ENCODE measurements around the gene TMIE.

Gene TMIE, protein sequence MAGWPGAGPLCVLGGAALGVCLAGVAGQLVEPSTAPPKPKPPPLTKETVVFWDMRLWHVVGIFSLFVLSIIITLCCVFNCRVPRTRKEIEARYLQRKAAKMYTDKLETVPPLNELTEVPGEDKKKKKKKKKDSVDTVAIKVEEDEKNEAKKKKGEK

DNA sequence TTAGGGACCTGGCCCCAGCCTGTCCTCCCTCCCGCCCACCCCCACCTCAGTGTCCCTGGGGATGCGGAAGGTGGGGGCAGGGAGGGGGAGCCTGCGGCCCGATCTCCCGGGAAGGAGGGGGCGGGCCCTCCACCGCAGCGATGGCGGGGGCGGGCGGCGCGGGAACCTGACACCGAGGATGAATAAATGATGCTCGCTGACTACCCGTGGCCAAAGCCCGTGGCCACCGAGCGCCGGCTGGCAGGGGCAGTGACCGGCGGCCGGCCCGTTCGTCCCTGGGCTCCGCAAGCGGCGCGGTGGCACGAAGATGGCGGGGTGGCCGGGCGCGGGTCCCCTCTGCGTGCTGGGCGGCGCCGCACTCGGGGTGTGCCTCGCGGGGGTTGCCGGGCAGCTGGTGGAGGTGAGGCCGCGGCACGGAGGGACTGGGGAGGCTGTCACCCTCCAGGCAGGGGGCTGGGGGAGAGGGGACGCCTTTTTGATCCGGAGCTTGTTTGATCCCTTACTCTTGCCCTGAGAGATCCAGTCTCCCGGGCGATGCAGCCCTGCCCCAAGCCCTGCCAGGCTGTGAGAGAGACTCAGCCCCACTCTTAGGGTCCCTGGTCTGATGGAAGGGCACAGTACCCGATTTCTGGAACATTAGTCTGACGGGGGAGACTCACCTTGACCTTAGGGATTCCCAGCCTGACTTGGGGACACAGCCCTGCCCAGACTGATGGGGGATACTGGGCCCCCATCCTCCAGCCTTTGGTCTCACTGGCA lies at the start of gene TMIE:
TMIE (plus strand) TSS at position 212 of the 759 bp plus-strand sequence; CDS start at position 308, 96 bp downstream.
- DNase-seq (ENCODE audit: low read depth), result no peak

DNA sequence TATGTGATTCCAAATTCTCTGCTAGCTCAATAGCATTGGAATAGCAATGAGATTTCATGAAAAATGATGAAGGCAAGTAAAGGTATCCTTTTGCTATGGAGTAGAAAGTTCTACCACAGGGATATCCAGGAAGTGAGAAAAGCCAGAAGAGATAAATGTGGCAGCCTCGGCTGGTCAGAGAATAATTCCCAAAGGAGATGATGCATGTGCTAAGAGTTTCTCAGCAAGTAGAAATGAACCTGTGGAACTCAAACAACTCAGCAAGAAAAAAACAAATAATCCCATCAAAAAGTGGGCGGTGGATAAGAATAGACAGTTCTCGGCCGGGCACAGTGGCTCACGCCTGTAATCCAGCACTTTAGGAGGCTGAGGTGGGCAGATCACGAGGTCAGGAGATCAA lies 45.9 kb upstream of the TMIE start:
- DNase-seq (ENCODE audit: low read depth), result no peak

DNA sequence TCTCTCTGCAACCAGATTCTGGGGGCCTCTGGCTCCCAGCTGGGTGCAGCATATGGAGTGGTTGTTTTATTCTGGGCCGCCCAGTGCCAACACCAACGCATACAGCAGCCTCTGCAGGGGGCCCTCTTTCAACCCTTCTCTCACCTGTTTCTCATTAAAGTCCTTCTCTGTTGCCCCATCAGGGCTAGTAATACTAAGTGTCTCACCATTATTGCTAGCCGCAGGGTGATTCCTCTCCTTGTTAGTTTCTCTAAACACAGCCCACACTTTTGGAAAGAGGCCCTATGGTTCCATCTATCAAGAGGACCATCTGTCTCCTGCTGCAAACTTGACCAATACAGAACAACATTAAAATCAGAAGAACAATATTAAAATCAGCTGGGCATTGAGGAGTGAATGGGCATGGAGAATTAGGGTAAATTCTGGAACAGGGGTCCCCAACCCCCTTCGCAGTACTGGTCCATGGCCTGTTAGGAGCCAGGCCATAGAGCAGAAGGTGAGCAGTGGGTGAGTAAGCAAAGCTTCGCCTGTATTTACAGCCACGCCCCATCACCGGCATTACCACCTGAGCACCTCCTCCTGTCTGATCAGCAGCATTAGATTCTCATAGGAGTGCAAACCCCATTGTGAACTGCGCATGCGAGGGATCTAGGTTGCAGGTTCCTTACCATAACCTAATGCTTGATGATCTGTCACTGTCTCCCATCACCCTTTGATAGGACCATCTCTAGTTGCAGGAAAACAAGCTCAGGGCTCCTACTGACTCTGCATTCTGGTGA lies 44.2 kb upstream of the TMIE start:
- no peak for DNase-seq (ENCODE audit: low read depth)

GRCh38 chr3:46659285-46659684 lies 41.9 kb upstream of the TMIE start:
- DNase-seq (ENCODE audit: low read depth), result no peak

DNA sequence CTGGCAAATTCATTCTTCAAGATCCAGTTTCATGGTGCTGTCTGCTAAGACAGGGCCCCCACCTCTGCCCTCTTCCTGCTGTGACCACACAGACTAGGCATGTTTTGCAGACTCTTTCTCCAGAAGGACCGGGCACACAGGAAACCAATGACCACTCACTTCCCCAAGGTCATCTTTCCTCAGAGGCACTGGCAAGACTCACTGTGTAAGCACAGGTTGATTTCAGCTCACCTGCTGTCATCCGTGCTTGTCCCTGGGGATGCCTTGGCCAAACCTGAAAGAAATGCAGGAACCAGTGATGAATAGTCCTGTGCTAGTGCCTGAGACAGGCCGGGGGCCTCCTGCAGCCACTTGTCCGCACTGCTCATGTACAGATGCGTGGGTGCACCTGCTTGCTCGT lies 41.2 kb upstream of the TMIE start:
- DNase-seq (ENCODE audit: low read depth), result no peak

GRCh38 chr3:46660543-46661523 lies 40.4 kb upstream of the TMIE start:
- no peak for DNase-seq (ENCODE audit: low read depth)

GRCh38 chr3:46661776-46662766 lies 39.1 kb upstream of the TMIE start:
- no peak for DNase-seq (ENCODE audit: low read depth)

DNA sequence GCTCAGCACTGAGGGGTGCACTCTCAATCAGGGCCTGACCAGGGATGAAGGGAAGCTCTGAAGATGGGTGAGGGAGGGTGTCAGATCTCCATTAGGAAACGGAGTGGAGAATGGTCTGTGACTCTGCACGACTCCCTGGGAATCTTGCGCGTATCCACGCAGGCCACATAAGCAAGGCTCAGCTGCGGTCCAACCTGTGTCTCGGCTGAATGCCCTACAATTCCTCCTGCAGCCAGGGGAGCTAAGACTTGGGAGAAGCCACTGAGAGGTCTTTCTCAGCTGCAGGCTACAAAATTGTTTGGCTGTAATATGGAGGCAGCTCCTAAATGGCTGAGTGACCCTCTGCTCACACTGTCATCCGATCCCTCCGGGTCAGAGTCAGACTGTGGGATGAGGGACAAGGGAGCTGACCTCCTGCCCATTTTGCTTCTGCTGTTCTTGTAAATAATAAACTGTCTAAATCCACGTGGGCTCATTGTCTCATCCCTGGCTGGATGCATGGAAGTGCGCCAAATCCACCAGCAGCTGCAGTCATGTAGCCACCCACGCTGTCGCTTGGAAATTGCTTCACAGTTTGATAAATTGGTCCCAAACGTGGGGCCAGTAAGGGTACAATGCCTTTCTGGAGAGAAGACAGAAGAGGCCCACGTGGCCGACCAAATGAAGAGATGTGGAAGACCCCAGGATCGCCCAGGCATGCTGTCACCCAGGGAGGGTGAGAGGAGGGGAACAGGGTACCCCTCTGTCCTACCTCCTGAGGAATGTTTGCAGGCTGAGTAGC lies 38.2 kb upstream of the TMIE start:
- no peak for DNase-seq (ENCODE audit: low read depth)

- no peak for DNase-seq (ENCODE audit: low read depth)
Observed at GRCh38 chr3:46663591-46664135, 37.5 kb upstream of the TMIE start.

GRCh38 chr3:46664188-46664970 lies 36.8 kb upstream of the TMIE start:
- DNase-seq (ENCODE audit: low read depth), result no peak

GRCh38 chr3:46664971-46665762 lies 36.0 kb upstream of the TMIE start:
- no peak for DNase-seq (ENCODE audit: low read depth)

DNA sequence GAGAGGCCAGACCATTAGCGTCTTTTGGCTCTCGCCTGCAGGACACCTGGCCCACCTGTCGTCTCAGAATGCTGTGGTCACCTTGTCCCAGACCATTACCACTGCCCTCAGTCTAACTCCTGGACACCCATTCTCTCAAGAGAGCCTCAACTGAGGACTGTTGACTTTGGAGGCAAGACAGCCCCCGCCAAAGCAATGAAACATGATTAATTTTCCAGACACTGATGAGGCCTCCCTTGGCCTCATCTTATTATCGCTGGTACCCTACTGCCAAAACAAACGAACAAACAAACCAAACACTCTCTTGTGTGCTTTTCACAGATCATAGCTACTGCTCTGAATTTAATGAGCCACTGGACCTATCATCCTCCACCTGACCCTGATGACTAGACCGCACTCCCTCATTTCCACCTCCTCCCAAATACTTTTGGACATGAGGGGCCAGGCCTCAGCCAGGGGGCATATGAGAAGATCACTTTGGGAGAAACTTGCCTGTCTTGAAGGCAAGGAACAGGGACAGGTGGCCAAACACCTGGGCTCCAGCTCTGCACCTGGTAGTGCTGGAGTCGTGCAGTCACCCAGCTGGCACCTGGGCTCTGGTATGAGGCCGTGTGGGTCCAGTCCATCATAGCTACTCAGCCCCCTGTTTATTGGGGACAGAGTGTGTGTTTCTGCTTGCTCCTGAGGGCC lies 35.3 kb upstream of the TMIE start:
- DNase-seq (ENCODE audit: low read depth), result no peak

DNA sequence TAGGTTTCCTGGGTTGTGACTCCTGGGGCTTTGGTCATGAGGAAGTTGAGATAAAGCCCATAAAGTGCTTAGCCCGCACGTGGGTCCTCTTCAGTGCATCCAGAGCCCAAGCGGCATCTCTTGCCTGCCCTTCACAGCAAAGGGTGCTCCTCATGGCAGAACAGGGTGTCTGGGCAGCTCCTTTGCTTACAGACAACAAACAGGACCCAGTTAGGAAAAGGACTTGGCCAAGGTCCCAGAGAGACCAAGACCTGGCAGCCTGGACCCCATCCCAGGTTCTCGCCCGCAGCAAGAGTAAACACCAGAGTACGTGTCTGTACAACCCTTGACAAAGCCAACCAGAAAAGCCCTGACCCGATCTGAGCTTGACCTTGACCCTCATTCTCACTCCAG lies 34.7 kb upstream of the TMIE start:
- no peak for DNase-seq (ENCODE audit: low read depth)

DNA sequence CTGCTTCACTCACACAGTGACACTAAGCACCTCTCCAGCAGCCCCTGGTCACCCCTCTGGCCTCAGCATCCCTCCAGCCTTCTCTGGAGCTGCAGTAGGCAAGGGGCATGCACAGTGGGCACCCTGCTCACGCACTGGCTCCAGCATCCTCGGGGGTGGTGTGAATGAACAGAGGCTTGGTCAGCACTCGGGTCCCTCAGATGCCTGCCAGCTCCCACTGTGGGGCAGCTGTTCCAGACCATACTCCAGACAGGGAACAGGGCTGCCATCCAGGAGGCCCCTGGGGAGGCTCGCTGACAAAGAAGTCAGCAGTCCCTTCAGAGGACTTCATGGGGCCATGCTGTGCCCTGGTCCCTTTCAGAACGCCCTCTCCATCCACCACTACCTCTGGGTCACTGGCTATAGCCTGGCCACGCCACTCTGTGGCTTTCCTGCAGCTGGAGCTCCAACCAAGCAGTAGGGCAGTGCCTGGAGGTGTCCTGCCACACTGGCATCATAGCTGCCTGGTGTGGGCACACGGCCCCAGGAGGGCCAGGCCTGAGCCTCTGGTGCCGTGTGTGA lies 34.1 kb upstream of the TMIE start:
- no peak for DNase-seq (ENCODE audit: low read depth)

GRCh38 chr3:46667657-46668056 lies 33.5 kb upstream of the TMIE start:
- DNase-seq (ENCODE audit: low read depth), result no peak

DNA sequence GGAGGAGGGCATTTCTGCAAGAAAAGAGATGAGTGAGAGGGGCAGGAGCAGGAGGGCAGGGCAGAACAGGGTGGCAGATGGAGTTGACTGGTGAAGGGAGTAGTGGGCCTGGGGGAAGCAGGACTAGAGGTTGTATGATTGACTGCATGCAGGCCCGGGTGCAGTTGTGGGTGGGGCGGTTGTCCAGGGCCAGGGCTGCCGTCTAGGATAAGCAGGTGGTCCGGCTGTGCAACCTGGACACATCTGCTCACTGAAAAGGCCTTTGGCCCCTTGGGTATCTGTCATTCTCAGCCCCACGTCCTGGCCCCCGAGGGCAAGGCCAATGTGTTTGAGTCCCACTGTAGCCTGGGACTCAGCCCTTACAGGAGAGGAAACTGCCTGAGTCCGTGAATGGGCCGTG lies 33.1 kb upstream of the TMIE start:
- no peak for DNase-seq (ENCODE audit: low read depth)

- DNase-seq (ENCODE audit: low read depth), result no peak
Observed at GRCh38 chr3:46668591-46668990, 32.6 kb upstream of the TMIE start.
